Stimulated activated CD4-positive, alpha-beta T cell treated with anti-CD3 and anti-CD28 coated beads, Interleukin-12 subunit alpha, Interleukin-12 subunit beta, amount 100 ng/mL, for 24 hours (primary cell): ENCODE results near the gene COX7A1.

Source experiments
- DNase-seq, 2 experiments: peaks; one replicate each; pipeline ENCODE4 v3.0.0-alpha.2; 2020; ENCODE audit warnings: low read depth in 2 of 2

Gene COX7A1

DNA sequence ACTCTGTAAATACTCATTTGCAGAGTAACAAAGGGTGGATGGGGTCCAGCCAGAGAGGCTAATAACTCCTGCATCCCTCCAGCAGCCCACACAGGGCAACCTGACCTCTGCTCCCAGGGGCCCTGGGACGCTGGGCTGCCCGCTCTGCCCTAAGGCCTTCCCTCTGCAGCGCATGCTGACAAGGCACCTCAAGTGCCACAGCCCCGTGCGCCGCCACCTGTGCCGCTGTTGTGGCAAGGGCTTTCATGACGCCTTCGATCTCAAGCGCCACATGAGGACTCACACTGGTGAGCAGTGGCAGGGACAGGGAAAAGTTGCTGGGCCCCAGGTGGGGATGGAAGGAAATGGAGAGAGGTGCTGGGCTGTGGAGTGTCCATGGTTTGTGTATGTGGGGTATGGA, 39.6 kb downstream of the COX7A1 start:
- no peak for DNase-seq

DNA sequence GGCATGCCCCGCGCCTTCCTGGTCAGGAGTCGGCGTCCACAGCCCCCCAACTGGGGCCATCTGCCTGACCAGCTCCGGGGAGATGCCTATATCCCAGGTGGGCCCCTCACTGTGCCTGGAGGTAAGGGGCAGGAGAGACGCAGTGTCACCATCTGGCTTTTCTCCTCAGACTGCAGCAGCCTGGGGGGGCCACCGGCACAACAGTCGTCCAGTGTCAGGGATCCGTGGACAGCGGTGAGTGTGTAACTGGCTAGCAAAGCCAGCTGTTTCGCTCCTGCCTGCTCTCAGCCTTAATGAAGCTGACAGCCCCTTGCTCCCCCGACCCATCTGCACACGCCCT, 41.1 kb downstream of the COX7A1 start:
- no peak for DNase-seq

DNA sequence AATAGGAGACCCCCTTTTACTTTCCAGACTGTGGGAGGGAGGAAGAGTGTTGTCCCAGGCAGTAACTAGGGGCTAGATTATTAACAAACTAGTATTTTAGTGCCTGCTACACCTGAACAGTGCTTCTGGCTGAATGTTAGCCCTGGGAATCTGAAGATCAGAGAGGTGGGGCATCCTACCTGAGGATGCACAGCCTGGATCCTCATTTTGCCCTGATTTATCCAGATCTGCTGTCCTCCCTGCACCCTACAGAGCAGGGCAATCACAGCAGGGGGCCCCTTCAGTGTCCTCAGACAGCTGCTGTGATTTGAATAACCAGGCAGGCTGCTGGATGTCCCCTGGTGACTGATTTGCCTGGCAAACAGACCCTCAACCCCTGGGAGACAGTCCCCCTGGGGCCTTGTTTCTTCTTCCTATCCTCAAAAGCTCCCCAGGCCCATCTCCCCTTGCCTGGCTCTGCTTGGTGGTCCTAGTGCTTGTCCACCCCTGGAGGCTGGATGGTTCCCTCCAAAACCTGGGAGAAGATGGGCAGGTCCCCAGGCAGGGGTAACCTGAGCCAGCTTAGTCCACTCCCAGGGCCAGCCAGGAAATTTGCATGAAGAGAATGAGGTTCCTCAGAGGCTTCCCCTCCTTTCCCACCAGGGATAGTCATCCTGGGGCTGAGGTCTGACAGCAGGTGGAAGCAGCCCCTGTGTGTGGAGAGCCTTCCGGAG, 41.6 kb downstream of the COX7A1 start, which contains the start of gene OVOL3:
Gene OVOL3 (plus strand): TSS at position 657 of the 713 bp plus-strand sequence. CDS start 60 bp downstream, outside the sequence.
- DNase-seq = no peak

GRCh38 chr19:36108684-36109083, 43.6 kb downstream of the COX7A1 start:
- DNase-seq = no peak

DNA sequence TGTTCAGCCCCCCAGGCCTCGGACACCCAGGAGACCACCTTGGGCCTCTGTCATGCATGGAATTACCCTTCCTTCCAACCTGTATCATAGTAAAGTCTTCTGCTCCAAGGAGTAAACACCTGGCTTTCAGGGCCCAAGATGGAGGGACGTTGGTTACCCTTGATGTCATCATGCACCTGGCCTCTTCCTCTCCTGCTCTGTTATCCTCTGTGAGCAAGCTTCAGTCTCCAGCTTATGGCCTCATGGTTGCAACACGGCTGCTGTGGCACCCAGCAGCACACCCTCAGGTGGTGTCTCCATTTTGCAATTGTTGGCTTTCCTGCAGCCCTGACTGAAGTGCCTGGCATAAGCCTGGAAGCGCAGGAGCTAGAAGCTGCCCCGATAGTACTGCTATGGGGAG, 45.3 kb downstream of the COX7A1 start:
- DNase-seq = no peak

DNA sequence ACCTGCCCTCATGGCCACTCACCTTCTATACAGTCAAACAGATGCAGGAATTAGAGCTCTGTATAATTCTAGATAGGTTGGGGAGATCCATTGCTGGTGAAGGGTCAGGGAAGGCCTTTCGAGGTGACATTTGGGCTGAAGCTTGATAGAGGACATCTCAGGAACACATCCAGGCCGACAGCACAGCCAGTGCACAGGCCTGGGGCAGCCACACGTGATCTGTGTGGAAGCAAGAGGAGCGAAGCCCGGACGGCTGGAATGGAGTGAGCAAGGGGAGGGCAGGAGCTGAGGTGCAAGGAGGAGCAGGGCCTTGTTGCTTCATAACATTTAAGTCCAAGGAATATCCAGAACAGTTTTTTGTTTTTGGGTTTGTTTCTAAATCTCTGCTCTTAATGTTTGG, 45.8 kb downstream of the COX7A1 start:
- DNase-seq = no peak

DNA sequence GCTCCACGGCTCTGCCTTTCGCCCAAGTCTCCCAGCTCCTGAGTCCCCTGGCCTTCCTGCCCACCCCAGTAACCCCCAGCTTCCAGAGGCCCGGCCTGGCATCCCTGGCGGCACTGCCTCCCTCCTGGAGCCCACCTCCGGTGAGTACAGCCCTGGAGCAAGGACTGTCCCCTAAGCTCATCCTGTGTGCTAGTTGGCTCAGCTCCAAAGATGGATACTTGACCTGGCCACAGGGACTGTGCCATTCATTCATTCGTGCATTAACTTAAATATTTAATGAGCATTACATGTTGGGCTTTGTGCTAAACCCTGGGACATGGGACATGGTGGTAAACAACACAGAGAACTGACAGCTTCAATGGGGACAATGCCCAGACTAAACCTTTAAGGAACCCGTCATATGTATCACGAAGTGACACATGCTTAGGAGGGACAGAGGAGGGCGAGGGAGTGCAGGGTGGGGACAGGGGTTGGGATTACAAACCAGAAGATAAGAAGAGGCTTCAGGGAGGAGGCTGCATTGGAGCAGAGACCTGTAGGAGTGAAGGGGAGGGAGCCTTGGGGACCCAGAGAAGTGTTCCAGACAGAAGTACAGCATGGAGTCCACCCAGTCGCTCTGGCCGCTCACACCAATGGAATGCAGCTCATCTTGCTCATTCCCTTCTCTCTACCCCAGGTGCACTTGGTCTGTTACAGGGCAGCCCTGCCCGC, 48.2 kb downstream of the COX7A1 start:
- no peak for DNase-seq

- no peak for DNase-seq
Measured at GRCh38 chr19:36103040-36103626, 49.1 kb downstream of the COX7A1 start.

- no peak for DNase-seq
Measured at GRCh38 chr19:36101550-36102327, 50.5 kb downstream of the COX7A1 start.
